Measurements from ENCODE around the gene GGT1.
"Not testable (repeated sequence)": the region's sequence is repeated elsewhere in the genome, so short reads cannot be mapped to it uniquely, and the experiment has no call there.

GGT1 gene

GRCh38 chr22:24642307-24642706, 39.3 kb downstream of the GGT1 start:
- DNase-seq (ENCODE audit: low read depth in 3 of 3), result not testable (repeated sequence)

- not testable (repeated sequence) for DNase-seq (ENCODE audit: low read depth in 3 of 3)
Measured at GRCh38 chr22:24644409-24644808, 41.4 kb downstream of the GGT1 start.

- DNase-seq (ENCODE audit: low read depth in 3 of 3), result not testable (repeated sequence)
Measured at GRCh38 chr22:24645408-24646399, 42.7 kb downstream of the GGT1 start.

- DNase-seq (ENCODE audit: low read depth in 3 of 3), result not testable (repeated sequence)
Measured at GRCh38 chr22:24646756-24647155, 43.8 kb downstream of the GGT1 start.

- DNase-seq (ENCODE audit: low read depth in 3 of 3), result not testable (repeated sequence)
Measured at GRCh38 chr22:24649371-24649770, 46.4 kb downstream of the GGT1 start.

GRCh38 chr22:24650884-24651283, 47.9 kb downstream of the GGT1 start:
- peak in 2 of 3 experiments; percentile 17 to 56 for DNase-seq (ENCODE audit: low read depth in 3 of 3)

GRCh38 chr22:24665395-24665794, 62.4 kb downstream of the GGT1 start:
- DNase-seq (ENCODE audit: low read depth in 3 of 3), result not testable (repeated sequence)

- DNase-seq (ENCODE audit: low read depth in 3 of 3), result not testable (repeated sequence)
Measured at GRCh38 chr22:24667904-24668303, 64.9 kb downstream of the GGT1 start.

GRCh38 chr22:24672532-24672931, 69.5 kb downstream of the GGT1 start:
- not testable (repeated sequence) for DNase-seq (ENCODE audit: low read depth in 3 of 3)
